HG02759 (cell line): ENCODE data around the gene GOLGA6D.
"Not testable (repeated sequence)": the region's sequence is repeated elsewhere in the genome, so short reads cannot be mapped to it uniquely, and the experiment has no call there.

Source experiments
- ATAC-seq: cut with Tn5 transposase; IDR thresholded peaks from one replicate; pipeline ENCODE4 v1.9.1; 2021; ENCODE audit warnings: mild to moderate bottlenecking, moderate library complexity; ENCODE audit not compliant: unreplicated experiment

Gene GOLGA6D, protein sequence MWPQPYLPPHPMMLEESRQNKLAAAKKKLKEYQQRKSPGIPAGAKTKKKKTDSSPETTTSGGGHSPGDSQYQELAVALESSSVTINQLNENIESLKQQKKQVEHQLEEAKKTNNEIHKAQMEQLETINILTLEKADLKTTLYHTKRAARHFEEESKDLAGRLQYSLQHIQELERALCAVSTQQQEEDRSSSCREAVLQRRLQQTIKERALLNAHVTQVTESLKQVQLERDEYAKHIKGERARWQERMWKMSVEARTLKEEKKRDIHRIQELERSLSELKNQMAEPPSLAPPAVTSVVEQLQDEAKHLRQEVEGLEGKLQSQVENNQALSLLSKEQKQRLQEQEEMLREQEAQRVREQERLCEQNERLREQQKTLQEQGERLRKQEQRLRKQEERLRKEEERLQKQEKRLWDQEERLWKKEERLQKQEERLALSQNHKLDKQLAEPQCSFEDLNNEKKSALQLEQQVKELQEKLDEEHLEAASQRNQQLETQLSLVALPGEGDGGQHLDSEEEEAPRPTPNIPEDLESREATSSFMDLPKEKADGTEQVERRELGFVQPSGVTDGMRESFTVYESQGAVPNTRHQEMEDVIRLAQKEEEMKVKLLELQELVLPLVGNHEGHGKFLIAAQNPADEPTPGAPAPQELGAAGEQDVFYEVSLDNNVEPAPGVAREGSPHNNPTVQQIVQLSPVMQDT

DNA sequence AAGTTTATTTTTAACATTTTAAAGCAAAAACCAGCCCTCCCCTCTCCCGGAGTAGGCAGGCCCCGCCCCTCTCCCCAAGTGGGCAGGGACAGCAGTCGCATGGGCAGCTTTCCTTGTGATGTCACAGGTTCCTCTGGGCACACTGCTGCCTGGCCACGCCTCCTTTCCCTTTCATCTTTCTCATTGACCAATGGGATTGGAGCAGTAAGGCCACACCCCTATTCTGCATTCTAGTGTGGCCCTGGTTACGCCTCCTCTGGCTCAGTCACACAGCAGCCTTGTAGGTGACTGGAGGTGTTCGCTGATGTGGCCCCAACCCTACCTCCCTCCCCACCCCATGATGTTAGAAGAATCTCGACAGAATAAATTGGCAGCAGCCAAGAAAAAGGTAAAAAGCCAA is at the start of gene GOLGA6D:
TSS of gene GOLGA6D (plus strand) at position 264 of the 400 bp plus-strand sequence. CDS start at position 305, 41 bp downstream.
- not testable (repeated sequence) for ATAC-seq

DNA sequence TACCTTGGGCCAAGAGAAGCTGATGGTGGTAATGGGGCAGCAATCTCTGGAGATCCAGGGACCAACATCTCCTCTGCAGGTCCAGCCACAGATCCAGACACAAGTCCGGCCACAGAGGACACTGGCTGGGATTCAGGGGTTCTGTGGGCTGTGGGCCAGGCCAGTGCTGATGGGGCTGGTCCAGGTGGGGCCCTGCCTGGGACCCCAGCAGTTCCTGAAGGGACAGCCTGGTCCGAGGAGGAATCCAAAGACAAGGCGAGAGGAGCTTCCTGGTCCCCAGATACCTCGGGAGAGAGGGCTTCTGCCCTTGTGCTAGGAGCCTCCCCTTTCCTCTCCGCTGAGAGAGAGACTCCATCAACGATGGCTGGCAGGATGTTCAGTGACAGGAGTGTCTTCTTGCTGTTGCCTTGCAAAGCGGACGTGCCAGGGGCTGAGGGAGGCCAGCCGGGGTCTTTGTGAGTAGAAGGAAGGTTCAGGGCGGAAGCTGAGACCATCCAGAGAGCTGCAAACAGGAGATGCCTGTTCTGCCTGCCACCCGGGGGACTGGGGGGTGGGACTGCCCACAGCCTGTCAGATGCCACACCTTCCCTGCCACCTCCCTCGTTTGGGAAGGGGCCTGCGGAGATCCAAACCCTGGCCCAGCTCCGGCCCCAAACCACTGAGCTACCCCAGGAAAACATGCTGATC is 49.0 kb upstream of the GOLGA6D start:
- ATAC-seq: no peak

DNA sequence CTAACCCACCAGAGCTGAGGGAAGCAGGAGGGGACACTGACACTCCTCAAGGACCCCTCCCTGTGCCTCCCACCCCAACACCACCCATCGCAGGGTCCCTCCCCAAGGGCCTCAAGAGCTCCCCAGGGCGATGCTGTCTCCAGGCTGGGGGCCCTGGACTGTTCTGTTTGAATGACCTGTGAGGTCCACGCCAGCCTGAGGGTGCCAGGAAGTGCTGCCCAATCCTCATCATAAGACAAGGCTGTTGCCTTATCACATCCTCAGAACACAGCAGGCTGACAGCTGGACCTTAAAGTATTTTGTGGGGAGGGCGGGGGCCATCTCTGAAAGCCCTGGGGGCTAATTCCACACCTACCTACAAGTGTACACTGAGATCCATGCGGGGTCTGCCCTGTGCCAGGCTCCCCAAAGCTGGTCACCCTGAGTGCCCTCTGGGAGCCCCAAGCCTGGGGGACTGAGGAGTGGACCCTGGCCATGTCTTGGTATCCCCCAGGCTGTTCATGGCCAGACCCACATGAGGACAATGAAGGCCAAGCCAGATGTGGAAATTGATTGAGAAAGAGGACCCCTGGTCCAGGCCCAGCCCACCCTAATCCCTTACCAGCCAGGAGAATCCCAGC is 48.3 kb upstream of the GOLGA6D start:
- ATAC-seq: no peak

DNA sequence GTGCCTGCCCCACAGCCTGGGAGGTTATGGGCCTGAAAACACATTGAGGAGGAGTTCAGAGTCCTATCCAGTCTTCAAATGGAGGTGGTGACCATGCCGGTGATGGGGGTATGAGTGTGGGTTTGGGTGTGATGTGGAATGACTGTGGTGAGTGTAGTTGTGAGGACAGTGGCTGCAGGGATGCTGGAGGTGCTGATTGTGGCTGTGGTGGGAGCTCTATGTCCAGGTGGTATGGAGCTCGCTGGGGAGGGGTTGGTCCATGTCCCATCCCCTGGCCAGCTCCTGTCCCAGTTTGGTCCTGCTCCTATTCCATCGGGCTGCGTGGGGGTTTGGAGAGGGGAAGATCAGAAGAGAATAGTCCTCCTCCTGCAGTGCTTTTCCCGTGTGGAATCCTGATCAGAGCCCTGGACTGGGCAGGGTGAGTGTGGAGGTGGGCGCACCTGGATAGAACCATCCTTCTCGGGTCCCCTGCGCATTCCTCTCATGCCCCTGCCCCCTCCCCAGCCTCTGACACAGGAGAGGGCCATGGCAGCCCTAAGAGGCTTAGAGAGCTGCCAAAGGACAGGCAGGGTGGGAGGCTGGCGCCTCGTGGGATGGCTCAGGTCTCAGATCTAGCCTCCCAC is 47.5 kb upstream of the GOLGA6D start:
- no peak for ATAC-seq

DNA sequence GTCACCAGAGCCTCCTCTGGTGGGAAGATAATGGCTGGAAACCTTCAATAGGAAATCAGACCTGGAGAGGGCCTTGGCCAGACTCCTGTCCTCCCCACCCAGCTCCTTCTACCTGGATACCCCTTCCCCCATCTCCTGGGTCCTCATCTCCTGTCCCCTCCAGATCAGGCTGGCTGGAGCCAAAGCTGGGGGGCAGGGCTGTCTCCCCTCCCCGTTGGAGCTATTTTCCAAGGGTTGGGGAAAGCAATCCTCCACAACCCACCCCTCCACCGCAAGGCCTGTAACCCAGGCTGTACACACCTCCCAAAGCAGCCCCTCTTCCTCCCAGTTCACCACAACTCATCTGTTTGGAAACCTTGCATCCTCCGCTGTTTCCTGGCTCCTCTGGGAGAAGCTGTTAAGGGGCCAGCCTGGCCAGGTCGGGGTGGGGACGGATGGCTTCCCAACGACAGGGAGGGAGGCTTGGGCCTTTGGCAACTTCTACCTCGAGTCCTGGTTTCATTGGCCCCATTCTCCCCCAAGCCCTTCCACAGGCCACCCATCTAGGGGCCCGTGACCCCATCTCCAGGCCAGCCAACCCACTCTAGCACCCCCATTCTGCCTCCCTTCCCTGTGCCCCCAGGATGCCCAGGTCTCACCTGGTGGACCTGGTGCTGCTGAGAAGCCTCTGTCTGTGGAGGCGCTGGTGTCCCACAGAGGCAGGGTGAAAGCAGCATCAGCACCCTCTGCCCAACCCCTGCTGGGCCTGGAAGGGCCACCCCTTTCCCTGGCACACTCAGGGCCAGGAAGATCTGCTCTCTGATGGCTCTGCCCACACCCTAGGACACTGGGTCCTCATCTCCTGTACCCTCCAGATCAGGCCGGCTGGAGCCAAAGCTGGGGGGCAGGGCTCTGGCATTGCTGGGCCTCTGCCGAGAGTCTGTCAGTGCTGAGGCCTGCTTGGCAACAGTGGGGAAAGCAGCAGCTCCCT is 46.6 kb upstream of the GOLGA6D start:
- ATAC-seq: no peak

DNA sequence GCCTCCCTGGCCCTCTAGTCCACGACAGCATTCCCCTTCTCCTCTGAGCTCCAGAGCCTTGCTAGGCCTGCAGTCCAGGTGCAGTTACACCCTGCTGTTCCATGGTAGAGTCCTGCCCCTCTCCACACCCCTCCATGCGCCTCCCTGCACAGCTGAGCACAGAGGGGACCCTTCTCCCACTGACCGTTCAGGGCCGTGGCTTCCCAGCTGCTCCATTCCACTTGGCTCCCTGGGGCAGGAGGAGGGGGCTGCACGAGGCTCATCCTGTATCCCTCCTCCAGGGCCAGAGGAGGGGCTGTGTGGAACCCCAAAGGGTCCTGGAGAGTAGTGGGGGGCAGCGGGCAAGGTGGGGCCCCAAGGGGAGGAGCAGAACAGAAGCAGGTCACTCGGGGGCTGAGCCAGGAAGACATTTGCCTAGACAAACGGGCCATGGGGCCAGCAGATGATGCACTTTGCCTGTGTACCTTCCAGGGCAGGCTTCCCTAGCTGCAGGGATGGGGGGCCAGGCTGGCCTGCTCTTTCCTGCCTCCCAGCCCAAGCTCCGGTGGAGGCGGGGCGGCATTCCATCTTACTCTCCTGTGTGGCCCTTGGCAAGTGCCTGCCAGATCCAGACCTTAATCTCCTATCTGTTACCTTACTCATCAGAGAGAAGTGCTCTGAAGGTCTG is 45.2 kb upstream of the GOLGA6D start:
- no peak for ATAC-seq

DNA sequence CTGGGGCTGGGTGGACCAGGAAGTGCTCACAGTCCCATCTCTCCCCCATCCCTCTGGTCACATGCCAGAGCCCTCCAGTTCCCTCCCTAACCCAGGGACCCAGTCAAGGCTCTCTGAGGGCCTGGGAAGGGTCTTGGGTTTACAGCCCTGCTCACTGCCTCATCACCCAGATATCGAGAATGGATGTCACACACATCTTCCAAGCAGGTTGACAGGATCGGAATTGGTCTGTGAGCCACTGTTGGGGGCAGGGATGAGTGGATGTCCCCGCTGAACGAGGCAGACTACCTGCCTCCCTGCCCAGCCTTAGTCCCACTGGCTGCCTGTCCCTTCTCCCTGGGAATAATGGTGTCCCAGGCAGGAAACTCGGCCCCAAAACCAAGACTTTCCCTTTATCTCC is 44.5 kb upstream of the GOLGA6D start:
- no peak for ATAC-seq

DNA sequence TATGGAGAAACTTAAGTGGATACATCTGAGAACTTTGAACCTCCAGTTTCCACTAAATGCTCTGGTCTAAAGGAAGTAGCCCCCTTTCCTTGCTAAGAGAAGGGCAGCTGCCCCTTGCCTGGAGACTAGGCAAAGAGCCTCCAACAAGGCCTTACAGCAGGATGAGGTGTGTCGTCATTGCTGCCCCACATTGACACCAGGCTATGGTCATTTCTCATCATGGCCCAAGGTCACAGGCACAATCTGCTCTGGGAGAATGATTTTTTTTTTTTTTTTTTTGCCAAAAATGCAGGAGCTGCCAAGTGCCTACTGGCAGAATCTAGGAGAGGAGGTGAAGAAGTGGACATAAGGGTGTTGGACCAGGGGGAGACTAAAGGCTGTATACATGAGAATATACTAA is 36.9 kb upstream of the GOLGA6D start:
- ATAC-seq: not testable (repeated sequence)

DNA sequence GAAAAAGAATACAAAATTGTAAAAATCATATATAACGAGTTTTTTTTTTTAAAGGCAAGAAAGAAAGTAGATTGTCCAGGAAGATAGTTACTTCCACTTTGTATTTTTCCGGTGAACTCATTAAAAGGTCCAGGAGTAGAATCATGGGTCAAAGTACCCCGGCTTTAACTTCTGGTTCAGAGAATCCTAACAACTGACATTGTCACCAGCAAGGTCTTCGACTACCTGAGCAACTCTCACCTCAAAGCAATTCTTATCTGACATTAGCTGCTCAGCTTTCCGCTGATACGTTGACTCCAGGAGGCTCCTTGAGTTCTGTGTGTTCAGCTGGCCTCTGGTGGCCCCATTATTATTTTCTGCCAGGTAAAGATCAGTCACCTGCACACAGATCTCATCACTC is 33.6 kb upstream of the GOLGA6D start:
- not testable (repeated sequence) for ATAC-seq

DNA sequence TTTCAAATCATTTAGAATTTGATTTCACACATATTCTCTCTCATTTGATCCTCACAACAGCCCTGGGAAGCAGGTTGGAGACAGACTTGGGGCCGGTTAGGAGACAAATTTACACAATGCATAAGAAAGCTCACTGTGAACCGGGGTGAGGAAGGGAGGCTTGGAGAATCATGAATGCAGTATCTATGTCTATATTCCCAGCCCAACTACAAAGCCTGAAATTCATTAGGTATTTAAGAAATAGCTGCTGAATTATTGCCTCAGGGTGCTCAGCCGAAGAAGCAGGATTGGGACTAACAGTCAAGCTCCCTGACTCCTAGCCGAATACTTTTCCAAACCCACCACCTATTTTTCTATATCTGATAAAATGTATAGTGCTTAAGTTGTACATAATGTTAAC is 32.9 kb upstream of the GOLGA6D start:
- ATAC-seq: no peak

DNA sequence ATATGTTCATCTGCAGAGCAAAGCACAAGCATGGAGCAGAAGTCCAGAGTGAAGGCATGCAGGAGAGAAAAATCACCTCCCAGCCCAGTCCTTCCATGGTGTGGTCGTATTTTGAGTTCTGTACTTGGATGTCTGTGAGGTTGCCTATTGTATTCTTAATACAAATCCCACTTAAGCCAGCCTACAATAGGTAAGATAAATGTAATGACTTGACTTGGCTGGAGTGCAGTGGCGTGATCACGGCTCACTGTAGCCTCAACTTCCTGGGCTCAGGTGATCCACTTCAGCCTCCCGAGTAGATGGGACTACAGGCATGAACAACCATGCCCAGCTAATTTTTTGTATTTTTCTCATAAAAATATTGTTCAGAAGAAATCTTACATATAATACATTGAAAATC is 31.3 kb upstream of the GOLGA6D start:
- ATAC-seq: not testable (repeated sequence)

DNA sequence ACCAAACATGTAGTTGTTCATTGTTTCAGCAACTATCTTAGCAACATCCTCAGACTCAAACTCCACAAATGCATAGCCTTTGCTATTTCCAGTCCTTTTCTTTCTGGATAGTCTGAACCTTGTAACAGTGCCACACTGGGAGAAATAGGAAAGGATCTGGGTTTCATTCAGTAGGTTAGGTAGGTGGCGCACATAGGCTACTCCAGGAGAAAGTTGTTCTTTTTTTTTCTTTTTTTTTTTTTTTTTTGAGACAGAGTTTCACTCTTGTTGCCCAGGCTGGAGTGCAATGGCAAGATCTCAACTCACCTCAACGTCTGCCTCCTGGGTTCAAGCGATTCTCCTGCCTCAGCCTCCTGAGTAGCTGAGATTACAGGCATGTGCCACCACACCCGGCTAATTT is 30.4 kb upstream of the GOLGA6D start:
- ATAC-seq: not testable (repeated sequence)

DNA sequence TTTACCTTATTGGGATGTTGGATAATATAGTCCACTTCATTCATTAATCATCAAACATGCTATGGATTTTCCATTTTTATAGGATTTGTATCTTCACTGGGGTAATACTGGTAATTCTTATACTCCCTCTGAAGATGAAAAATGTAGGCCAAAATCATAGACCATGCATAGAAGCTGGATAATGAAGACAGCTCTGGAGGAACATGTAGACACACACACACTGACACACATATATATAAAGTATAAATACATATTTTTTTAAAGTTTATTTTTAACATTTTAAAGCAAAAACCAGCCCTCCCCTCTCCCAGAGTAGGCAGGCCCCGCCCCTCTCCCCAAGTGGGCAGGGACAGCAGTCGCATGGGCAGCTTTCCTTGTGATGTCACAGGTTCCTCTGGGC is 24.6 kb upstream of the GOLGA6D start, which contains the start of gene GOLGA6C:
TSS of gene GOLGA6C (plus strand) at position 301 of the 400 bp plus-strand sequence. CDS start 265 bp downstream, outside the sequence.
- ATAC-seq: not testable (repeated sequence)

DNA sequence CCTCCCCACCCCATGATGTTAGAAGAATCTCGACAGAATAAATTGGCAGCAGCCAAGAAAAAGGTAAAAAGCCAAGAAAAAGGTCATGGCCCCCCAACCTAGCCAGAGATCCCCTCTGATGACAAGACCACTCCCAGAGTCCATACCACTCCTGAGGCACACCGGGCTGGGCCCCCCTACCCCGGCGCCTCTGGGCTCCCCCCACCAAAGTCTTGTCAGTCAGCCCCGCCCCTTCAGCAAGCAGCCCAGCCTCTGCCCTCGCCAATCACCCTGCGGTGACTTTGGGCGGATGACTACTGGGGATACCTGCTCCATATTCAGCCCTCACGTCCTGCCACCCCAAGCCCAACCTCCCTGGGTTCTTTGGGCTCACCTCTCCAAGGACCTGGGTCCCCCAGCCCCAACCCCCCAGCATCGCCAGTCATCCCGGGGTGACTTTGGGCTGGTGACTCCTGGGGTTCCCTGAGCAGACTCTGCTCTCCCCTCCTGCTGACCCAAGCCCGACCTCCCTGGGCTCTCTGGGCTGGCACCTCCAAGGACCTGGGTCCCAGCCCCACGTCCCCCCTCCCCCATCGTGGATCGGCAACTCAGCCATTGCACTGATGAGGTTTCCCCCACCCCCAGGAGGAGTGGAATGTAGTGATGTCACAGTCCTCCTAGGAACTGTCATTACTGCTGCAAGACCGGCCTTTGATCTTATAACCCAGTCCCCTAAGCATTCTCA is 23.9 kb upstream of the GOLGA6D start:
- ATAC-seq: not testable (repeated sequence)

DNA sequence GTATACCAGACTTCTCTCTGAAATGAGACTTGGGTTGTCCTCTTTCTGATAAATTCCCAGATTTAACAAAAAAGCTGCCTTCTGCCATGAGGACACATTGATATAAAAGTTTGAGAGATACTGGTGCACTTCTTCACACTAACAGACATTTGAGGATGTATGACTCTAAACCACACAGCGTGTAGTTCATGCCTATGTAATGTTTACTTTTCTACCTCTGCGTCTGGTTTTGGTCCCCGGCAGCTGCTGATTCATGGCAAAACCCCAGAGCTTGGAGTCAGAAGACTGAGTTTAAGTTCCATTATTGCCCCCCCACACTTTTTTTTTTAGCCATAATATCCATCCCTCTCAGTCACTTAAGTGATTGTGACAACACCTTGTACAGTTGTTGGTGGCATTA is 22.8 kb upstream of the GOLGA6D start:
- ATAC-seq: not testable (repeated sequence)

DNA sequence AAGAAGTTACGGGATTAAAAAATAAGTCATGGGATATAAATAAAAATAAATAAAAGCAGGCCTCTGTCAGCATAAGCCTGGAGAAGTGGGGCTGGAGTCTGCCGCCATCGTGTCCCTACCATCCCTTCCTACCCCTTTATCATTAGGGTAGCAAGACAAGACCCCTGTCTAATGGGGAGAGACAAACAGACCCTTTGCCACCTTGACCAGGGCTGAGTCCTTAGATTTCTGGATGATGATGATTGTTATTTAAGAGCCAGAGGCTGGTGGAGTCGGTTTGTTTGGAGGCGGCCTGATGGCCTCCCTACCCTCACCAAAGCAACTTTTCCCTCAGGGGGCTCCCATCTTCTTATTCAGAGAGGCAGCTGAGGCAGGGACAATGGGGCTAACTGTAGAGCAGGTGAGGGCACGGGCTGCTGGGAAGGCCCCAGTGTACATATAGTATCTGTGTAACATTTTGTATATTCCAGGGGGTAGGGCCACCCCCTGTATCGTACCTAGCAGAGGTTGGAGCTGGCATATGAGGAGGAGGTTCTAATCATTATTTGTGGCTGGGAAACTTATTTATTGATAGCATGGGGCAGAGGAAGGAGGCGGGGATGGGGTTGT is 8.8 kb upstream of the GOLGA6D start:
- ATAC-seq: not testable (repeated sequence)

DNA sequence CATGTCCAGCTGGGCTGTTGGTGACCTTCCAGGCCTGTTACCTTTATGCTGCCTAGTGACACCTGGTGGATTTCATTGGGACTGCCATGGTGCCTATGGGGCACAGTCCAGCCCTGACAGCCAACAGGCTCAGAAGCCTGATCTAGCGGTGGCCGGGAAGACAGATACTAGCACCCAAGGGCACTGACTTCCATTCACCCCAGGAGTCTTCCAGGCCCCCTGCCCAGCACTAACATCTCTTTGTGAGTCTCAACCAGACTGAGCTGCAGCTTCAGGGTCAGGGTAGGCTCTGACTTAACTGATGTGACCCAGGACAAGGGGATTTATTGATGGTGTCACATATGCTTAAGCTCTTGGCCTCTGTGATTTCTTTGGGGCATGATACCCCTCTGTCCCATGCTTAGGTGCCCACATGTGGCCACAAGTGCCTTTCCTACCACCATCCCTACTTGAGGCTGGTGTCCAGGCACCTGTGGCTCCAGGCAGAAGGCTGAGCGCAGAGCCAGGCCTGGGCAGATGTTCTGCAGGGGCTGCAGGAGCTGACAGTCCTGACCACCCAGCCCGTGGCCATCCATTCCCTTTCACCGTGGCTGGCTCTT is 8.0 kb upstream of the GOLGA6D start:
- ATAC-seq: not testable (repeated sequence)
